K562 (cell line): ENCODE results near the gene ACOX1. TPM values are rescaled to one million over a fixed set of nuclear protein-coding genes. Genes with fewer than 3 reads are reported as not detected.
A peak's percentile ranks its signal among the peaks of the same experiment; 100 is the strongest.

Experiments
- DACH1 ChIP-seq: fragments of 450-650 bp; IDR thresholded peaks from 2 replicates; pipeline ENCODE4 v1.6.1; 2018; ENCODE audit not compliant: partially characterized antibody
- E2F3 ChIP-seq: fragments of 250-450 bp; sonication (Bioruptor Pico); IDR thresholded peaks from 2 replicates; pipeline ENCODE4 v1.4.0; 2020; ENCODE audit warnings: mild to moderate bottlenecking
- E4F1 ChIP-seq: fragments of 250-450 bp; sonication (Bioruptor Pico); IDR thresholded peaks from 2 replicates; pipeline ENCODE4 v1.5.0; 2021; ENCODE audit warnings: mild to moderate bottlenecking, borderline replicate concordance
- HMGN3 ChIP-seq: IDR thresholded peaks from 2 replicates; pipeline ENCODE4 v1.6.1; 2011; ENCODE audit warnings: borderline replicate concordance, low read depth, mild to moderate bottlenecking, mixed read lengths, low read length; ENCODE audit not compliant: insufficient read length; ENCODE audit errors: extremely low read depth
- HMGXB4 ChIP-seq: sonication (generic); formaldehyde crosslinking; IDR thresholded peaks from 2 replicates; pipeline ENCODE4 v1.8.1; 2023; ENCODE audit warnings: mild to moderate bottlenecking, missing genetic modification reagents
- NCOA1 ChIP-seq: fragments of 450-650 bp; IDR thresholded peaks from 2 replicates; pipeline ENCODE4 v1.6.1; 2016; ENCODE audit warnings: low read depth
- NCOR1 ChIP-seq: fragments of 450-650 bp; IDR thresholded peaks from 2 replicates; pipeline ENCODE4 v1.6.1; 2016; ENCODE audit warnings: mild to moderate bottlenecking, moderate library complexity
- RBM14 ChIP-seq: fragments of 200-400 bp; formaldehyde crosslinking; IDR thresholded peaks from 2 replicates; pipeline ENCODE4 v1.6.1; 2018; ENCODE audit warnings: low read depth, mild to moderate bottlenecking, low read length, moderate library complexity, borderline replicate concordance; ENCODE audit not compliant: insufficient read depth
- SPI1 ChIP-seq: IDR thresholded peaks from 2 replicates; pipeline ENCODE4 v1.6.1; 2011; ENCODE audit warnings: low read depth, low read length, control low read depth, borderline replicate concordance
- STAT6 ChIP-seq: sonication (generic); formaldehyde crosslinking; IDR thresholded peaks from 2 replicates; pipeline ENCODE4 v1.8.1; 2023; ENCODE audit warnings: mild to moderate bottlenecking, missing genetic modification reagents
- TRIM25 ChIP-seq: fragments of 450-650 bp; IDR thresholded peaks from 2 replicates; pipeline ENCODE4 v1.7.0; 2016; ENCODE audit warnings: borderline replicate concordance
- U2AF2 ChIP-seq: fragments of 200-400 bp; formaldehyde crosslinking; optimal IDR thresholded peaks from 2 replicates; pipeline ENCODE3; 2017; ENCODE audit warnings: low read depth, mild to moderate bottlenecking, low read length
- ZC3H4 ChIP-seq: sonication (generic); formaldehyde crosslinking; IDR thresholded peaks from 2 replicates; pipeline ENCODE4 v1.9.0; 2021; ENCODE audit warnings: missing genetic modification reagents, borderline replicate concordance
- ZKSCAN1 ChIP-seq: fragments of 150-350 bp; IDR thresholded peaks from 2 replicates; pipeline ENCODE4 v1.6.1; 2016; ENCODE audit warnings: low read depth, low read length
- ZNF121 ChIP-seq: sonication (generic); formaldehyde crosslinking; conservative IDR thresholded peaks from 2 replicates; pipeline ENCODE4 v1.8.0; 2022; ENCODE audit warnings: missing genetic modification reagents
- ZNF165 ChIP-seq: fragments of 250-450 bp; sonication (Bioruptor Pico); IDR thresholded peaks from 2 replicates; pipeline ENCODE4 v1.4.0; 2020; ENCODE audit warnings: borderline replicate concordance
- ZNF766 ChIP-seq: fragments of 200-800 bp; sonication (Bioruptor generic); conservative IDR thresholded peaks from 2 replicates; pipeline ENCODE4 v1.6.1; 2016; ENCODE audit warnings: missing genetic modification characterization, missing compliant biosample characterization
- ZZZ3 ChIP-seq: fragments of 450-650 bp; IDR thresholded peaks from 2 replicates; pipeline ENCODE4 v1.6.1; 2016; ENCODE audit warnings: antibody characterized with exemption, mild to moderate bottlenecking, moderate library complexity
- polyA plus RNA-seq, 8 experiments: library from polyadenylated mRNA; depleted of rRNA in 4 of 8; stranded (reverse) in 5 of 8; unstranded in 3 of 8; fragments of >200 nt; fragmentation: Nextera tagmentation in 2 of 8; fragmentation: Illumina TruSeq in 1 of 8; extraction: Ambion mirVana in 2 of 8; extraction: Trizol in 1 of 8; gene quantifications; 2 replicates each; pipeline versions ENCODE4 v1.2.1 to v1.2.3, GENCODE V29; 2011 to 2014; ENCODE audit warnings: inconsistent platforms in 1 of 8, missing spikeins in 1 of 8
- total RNA-seq, 7 experiments: library from RNA; depleted of rRNA in 6 of 7; stranded (reverse); fragments of >200 nt in 6 of 7; fragmentation: Illumina TruSeq in 2 of 7; extraction: Trizol in 2 of 7; gene quantifications; 2 replicates each; pipeline versions ENCODE4 v1.2.1 to v1.2.3, GENCODE V29; 2011 to 2021; ENCODE audit warnings: low replicate concordance in 1 of 7

ACOX1 gene
- total and polyA plus RNA-seq, 9 of the 15 experiments (the other 6 are each of a cell fraction or from before 2014, with no cell fraction given): 7.8 to 24.1 (median 14.5) TPM

GRCh38 chr17:75904749-75905521 lies 74.0 kb downstream of the ACOX1 start, which contains the start of gene MRPL38 (continued):
- TF ChIP-seq DACH1: peak; percentile 54
- peak; percentile 61 for TF ChIP-seq HMGN3
- no peak for TF ChIP-seq STAT6
- TF ChIP-seq NCOR1: peak; percentile 42
- TF ChIP-seq NCOA1: no peak
- TF ChIP-seq ZKSCAN1: peak; percentile 62; the same call in 1 of the 2 replicates
- TF ChIP-seq ZNF165: no peak
- TF ChIP-seq TRIM25: no peak
- TF ChIP-seq ZNF121 (CRISPR knock-in tag): no peak
- no peak for TF ChIP-seq SPI1
- TF ChIP-seq E2F3: 0 out of 2 replicates have a peak, but pooled peaks have one; percentile 49
- no peak for TF ChIP-seq E4F1 (CRISPR knock-in tag)
- no peak for TF ChIP-seq U2AF2
- TF ChIP-seq HMGXB4 (CRISPR knock-in tag): peak; percentile 90; the same call in 1 of the 2 replicates
- no peak for TF ChIP-seq ZC3H4 (CRISPR knock-in tag)
- no peak for TF ChIP-seq RBM14
- TF ChIP-seq ZZZ3: no peak
- TF ChIP-seq ZNF766 (CRISPR knock-in tag): no peak
